ENCODE results near the gene AICDA. TPM values are rescaled to one million over a fixed set of nuclear protein-coding genes. Genes with fewer than 3 reads are reported as not detected.
A peak's percentile ranks its signal among the peaks of the same experiment; 100 is the strongest.

AICDA gene
- total and polyA plus RNA-seq, 2 of the 13 experiments (the other 11 are each of a cell fraction or from before 2014, with no cell fraction given): not detected

- TF ChIP-seq HNF4G (IDR thresholded peaks at IDR 0.05; ENCODE audit: borderline replicate concordance, low read depth, low read length): peak; percentile 48
- no peak for TF ChIP-seq HNF4G (CRISPR knock-in tag; IDR thresholded peaks at IDR 0.05; ENCODE audit: borderline replicate concordance, low read depth)
- 0 out of 2 replicates have a peak, but pooled peaks have one; percentile 32 for TF ChIP-seq RNF2 (conservative IDR thresholded peaks at IDR 0.05; ENCODE audit: low read depth)
- no peak for TF ChIP-seq RBM39 (IDR thresholded peaks at IDR 0.05; ENCODE audit: low read depth, low read length, poor library complexity, severe bottlenecking)
- TF ChIP-seq ZBTB38 (CRISPR knock-in tag; IDR thresholded peaks at IDR 0.05): no peak
- TF ChIP-seq ZNF552 (CRISPR knock-in tag; IDR thresholded peaks at IDR 0.05; ENCODE audit: borderline replicate concordance): no peak
- TF ChIP-seq ZHX1 (CRISPR knock-in tag; IDR thresholded peaks at IDR 0.05; ENCODE audit: low read depth): no peak
- peak; percentile 55 for TF ChIP-seq CTCF (CRISPR knock-in tag; IDR thresholded peaks at IDR 0.05)
- no peak for TF ChIP-seq POLR2G (IDR thresholded peaks at IDR 0.05; ENCODE audit: low read depth, low read length)
- no peak for TF ChIP-seq NONO (IDR thresholded peaks at IDR 0.05)
- TF ChIP-seq NONO (CRISPR knock-in tag; conservative IDR thresholded peaks at IDR 0.05): 0 out of 2 replicates have a peak, but pooled peaks have one; percentile 32
- TF ChIP-seq LCORL (IDR thresholded peaks at IDR 0.05): no peak
- 0 out of 2 replicates have a peak, but pooled peaks have one; percentile 42 for TF ChIP-seq LCORL (CRISPR knock-in tag; IDR thresholded peaks at IDR 0.05)
- TF ChIP-seq ZMAT5 (CRISPR knock-in tag; IDR thresholded peaks at IDR 0.05; ENCODE audit: borderline replicate concordance, low read depth): no peak
- peak; percentile 32; the same call in 1 of the 2 replicates for TF ChIP-seq SALL1 (CRISPR knock-in tag; IDR thresholded peaks at IDR 0.05)
- TF ChIP-seq TEAD3 (CRISPR knock-in tag; optimal IDR thresholded peaks at IDR 0.05; ENCODE audit: borderline replicate concordance): peak; percentile 50
- TF ChIP-seq YEATS2 (CRISPR knock-in tag; IDR thresholded peaks at IDR 0.05; ENCODE audit: borderline replicate concordance): no peak
- TF ChIP-seq ARID5B (CRISPR knock-in tag; IDR thresholded peaks at IDR 0.05): peak; percentile 17; the same call in 1 of the 2 replicates
- peak; percentile 81 for TF ChIP-seq ZNF652 (CRISPR knock-in tag; IDR thresholded peaks at IDR 0.05; ENCODE audit: borderline replicate concordance, low read depth)
- TF ChIP-seq NFYC (CRISPR knock-in tag; IDR thresholded peaks at IDR 0.05): no peak
- TF ChIP-seq ZBTB42 (CRISPR knock-in tag; IDR thresholded peaks at IDR 0.05): no peak
- no peak for TF ChIP-seq ZNF12 (CRISPR knock-in tag; IDR thresholded peaks at IDR 0.05)
Measured at GRCh38 chr12:8590842-8591545, 21.7 kb downstream of the AICDA start (continued).
